K562 (cell line): ENCODE results near the gene CLIC1. TPM values are rescaled to one million over a fixed set of nuclear protein-coding genes. Genes with fewer than 3 reads are reported as not detected.
A peak's percentile ranks its signal among the peaks of the same experiment; 100 is the strongest.

ENCODE experiments used
- ATAC-seq: fragments of 200-7000 bp; cut with Tn5 transposase; 3 replicates; pipeline ENCODE4 v1.9.1; 2020; ENCODE audit warnings: moderate library complexity
- BruUV-seq: library from RNA; stranded (reverse); fragments of 400-500 nt; replicated peaks from 2 replicates; lab custom pipeline; 2021; lab: Mats Ljungman, UMichigan
- CTCF ChIA-PET: fragments of 300-600 bp; formaldehyde crosslinking; extraction: SDS; loops from one replicate; lab custom pipeline; 2021; ENCODE audit warnings: low intra/inter-chr PET ratio; lab: Yijun Ruan, JAX
- POLR2A ChIA-PET: fragments of 300-600, 350-650 bp; sonication (Branson Sonifier 250); formaldehyde crosslinking; extraction: SDS; loops from one replicate; lab custom pipeline; 2021; ENCODE audit warnings: antibody characterized with exemption, inconsistent platforms; lab: Yijun Ruan, JAX
- DNase-seq, 4 experiments: peaks; one replicate each; pipeline versions ENCODE4 v3.0.0 to v3.0.0-alpha.2; 2011 to 2018; ENCODE audit warnings: low spot score in 3 of 4, mixed read lengths in 3 of 4; ENCODE audit errors: extremely low read depth in 1 of 4
- FAIRE-seq: peaks from 2 replicates; lab custom pipeline; 2011; peaks lifted over from hg19 to GRCh38; lab: Jason Lieb, UNC
- H2AFZ ChIP-seq: 2 replicates; pipeline ENCODE4 v1.6.0; 2011; ENCODE audit warnings: low read depth, low read length, control low read depth, inconsistent platforms
- H3K27ac ChIP-seq: fragments of 200-600 bp; 3 replicates; pipeline ENCODE4 v1.8.0; 2011; ENCODE audit warnings: low read depth, mild to moderate bottlenecking, control low read depth, inconsistent platforms, low read length, moderate library complexity, mixed read lengths; ENCODE audit errors: extremely low read depth
- H3K27me3 ChIP-seq, 2 experiments: fragments of 300-600 bp in 1 of 2; 2 replicates in 1 of 2; 3 replicates in 1 of 2; pipeline versions ENCODE4 v1.6.0 to v1.8.0; 2011; ENCODE audit warnings: inconsistent platforms in 2 of 2, low read length in 2 of 2, mild to moderate bottlenecking in 1 of 2, mixed read lengths in 1 of 2, moderate library complexity in 1 of 2; ENCODE audit not compliant: control insufficient read depth in 2 of 2, insufficient read depth in 2 of 2
- H3K36me3 ChIP-seq: fragments of 300-600 bp; 3 replicates; pipeline ENCODE4 v1.8.0; 2011; ENCODE audit warnings: mild to moderate bottlenecking, low read length, inconsistent platforms; ENCODE audit not compliant: control insufficient read depth, insufficient read depth
- H3K4me1 ChIP-seq, 2 experiments: fragments of 200-600 bp in 1 of 2; replicated peaks in 1 of 2; 2 replicates in 1 of 2; 3 replicates in 1 of 2; pipeline versions ENCODE4 v1.5.1 to v1.8.0; 2011; ENCODE audit warnings: inconsistent platforms in 2 of 2, low read length in 2 of 2, mild to moderate bottlenecking in 1 of 2, mixed read lengths in 1 of 2, moderate library complexity in 1 of 2; ENCODE audit not compliant: control insufficient read depth in 2 of 2, insufficient read depth in 2 of 2
- H3K4me2 ChIP-seq: 2 replicates; pipeline ENCODE4 v1.6.1; 2011; ENCODE audit warnings: low read length, control low read depth, inconsistent platforms, mixed read lengths; ENCODE audit not compliant: insufficient read depth
- H3K4me3 ChIP-seq: fragments of 200-600 bp; sonication (generic), shearing (Covaris generic); 2 replicates; pipeline ENCODE4 v1.5.1; 2016; ENCODE audit warnings: control low read depth, inconsistent platforms
- H3K79me2 ChIP-seq: fragments of 200-600 bp; 3 replicates; pipeline ENCODE4 v1.8.0; 2011; ENCODE audit warnings: low read length, inconsistent platforms; ENCODE audit not compliant: control insufficient read depth, insufficient read depth
- H3K9ac ChIP-seq, 2 experiments: 2 replicates each; pipeline versions ENCODE4 v1.6.0 to v1.6.1; 2011; ENCODE audit warnings: low read depth in 2 of 2, low read length in 2 of 2, control low read depth in 1 of 2, inconsistent platforms in 1 of 2, mild to moderate bottlenecking in 1 of 2, mixed read lengths in 1 of 2; ENCODE audit not compliant: insufficient read depth in 1 of 2
- H3K9me1 ChIP-seq: one replicate; pipeline ENCODE4 v1.6.0; 2011; ENCODE audit warnings: inconsistent platforms, mild to moderate bottlenecking, low read length, moderate library complexity; ENCODE audit not compliant: control insufficient read depth, insufficient read depth
- H3K9me3 ChIP-seq: replicated peaks from 2 replicates; pipeline ENCODE4 v1.5.1; 2011; ENCODE audit warnings: low read depth, low read length, inconsistent platforms; ENCODE audit not compliant: control insufficient read depth, insufficient read depth
- H4K20me1 ChIP-seq: replicated peaks from 2 replicates; pipeline ENCODE4 v1.6.1; 2011; ENCODE audit warnings: low read length, inconsistent platforms, mixed read lengths; ENCODE audit not compliant: control insufficient read depth, insufficient read depth
- BRCA1 ChIP-seq, 2 experiments: fragments of 450-650 bp in 1 of 2; sonication (generic) in 1 of 2; formaldehyde crosslinking in 1 of 2; IDR thresholded peaks; 2 replicates each; pipeline versions ENCODE4 v1.5.0 to v1.6.1; 2017 to 2020; ENCODE audit warnings: mild to moderate bottlenecking in 1 of 2, missing genetic modification reagents in 1 of 2
- WGBS: fragments of 100-300 bp; shearing (Covaris generic); methylation state at CpG from one replicate; pipeline ENCODE4 v1.1.6; 2016; ENCODE audit warnings: low coverage, mixed read lengths; ENCODE audit not compliant: insufficient coverage; ENCODE audit errors: missing lambda C conversion rate; 5-methylcytosine and 5-hydroxymethylcytosine counted together
- in situ Hi-C: fragments of 300-500 bp; cut with MboI; formaldehyde crosslinking; loops from 4 replicates; pipeline ENCODE4 v1.15.0; 2018; ENCODE audit warnings: inconsistent platforms, mixed read lengths
- intact Hi-C: fragments of 100-400 bp; cut with micrococcal nuclease; formaldehyde crosslinking; loops from 2 replicates; pipeline ENCODE4 v1.14.2; 2022
- polyA plus RNA-seq, 8 experiments: library from polyadenylated mRNA; depleted of rRNA in 4 of 8; stranded (reverse) in 5 of 8; unstranded in 3 of 8; fragments of >200 nt; fragmentation: Nextera tagmentation in 2 of 8; fragmentation: Illumina TruSeq in 1 of 8; extraction: Ambion mirVana in 2 of 8; extraction: Trizol in 1 of 8; gene quantifications; 2 replicates each; pipeline versions ENCODE4 v1.2.1 to v1.2.3, GENCODE V29; 2011 to 2014; ENCODE audit warnings: inconsistent platforms in 1 of 8, missing spikeins in 1 of 8
- total RNA-seq, 7 experiments: library from RNA; depleted of rRNA in 6 of 7; stranded (reverse); fragments of >200 nt in 6 of 7; fragmentation: Illumina TruSeq in 2 of 7; extraction: Trizol in 2 of 7; gene quantifications; 2 replicates each; pipeline versions ENCODE4 v1.2.1 to v1.2.3, GENCODE V29; 2011 to 2021; ENCODE audit warnings: low replicate concordance in 1 of 7
- TF ChIP-seq, protein P1 (sequence below), 3 experiments: IDR thresholded peaks in 2 of 3; conservative IDR thresholded peaks in 1 of 3; 2 replicates each; pipeline ENCODE4 v1.5.1; 2011 to 2012; ENCODE audit warnings: low read length in 3 of 3, mild to moderate bottlenecking in 3 of 3, control low read depth in 2 of 3, improper control_type of control experiment in 1 of 3, inconsistent platforms in 1 of 3, low read depth in 1 of 3, mixed read lengths in 1 of 3, moderate library complexity in 1 of 3; ENCODE audit not compliant: insufficient read depth in 2 of 3

Gene CLIC1
- total and polyA plus RNA-seq, 9 of the 15 experiments (the other 6 are each of a cell fraction or from before 2014, with no cell fraction given): 1,267 to 2,419 (median 1,808) TPM

DNA sequence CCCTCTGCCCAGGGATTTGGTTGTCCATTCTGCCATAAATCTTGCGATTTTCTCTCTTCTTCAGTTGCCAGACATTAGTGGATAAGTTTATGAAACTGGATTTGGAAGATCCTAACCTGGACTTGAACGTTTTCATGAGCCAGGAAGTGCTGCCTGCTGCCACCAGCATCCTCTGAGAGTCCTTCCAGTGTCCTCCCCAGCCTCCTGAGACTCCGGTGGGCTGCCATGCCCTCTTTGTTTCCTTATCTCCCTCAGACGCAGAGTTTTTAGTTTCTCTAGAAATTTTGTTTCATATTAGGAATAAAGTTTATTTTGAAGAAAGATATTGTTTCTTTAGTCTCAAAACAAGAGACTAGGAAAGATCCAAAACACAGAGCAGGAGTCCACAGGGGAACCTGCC is 26.0 kb upstream of the CLIC1 start, which contains the start of gene SAPCD1:
SAPCD1 (plus strand) TSS at position 301 of the 400 bp plus-strand sequence. CDS start 399 bp downstream, outside the sequence.
- ATAC-seq (no peak), FAIRE-seq (no peak), DNase-seq (no peak)
- Histone ChIP-seq H3K36me3 (peaks cover 63% of the 10 kb centered on the region), H3K9me3 (no peaks in the 10 kb centered on the region), H3K27me3 (no peaks in the 10 kb centered on the region), H3K27ac (no peak within 1 kb of the TSS), H2AFZ (no peak within 1 kb of the TSS), H3K4me3 (no peak within 1 kb of the TSS), H3K79me2 (no peaks in the 10 kb centered on the region), H3K4me1 (peaks cover 0 to 20% of the 10 kb centered on the region in 2 experiments; a peak in 3 of 5 replicates), H4K20me1 (no peaks in the 10 kb centered on the region), H3K4me2 (no peak within 1 kb of the TSS), H3K9ac (peak within 1 kb of the TSS in 1 of 2 experiments; percentile 40; a peak in 2 of 4 replicates), H3K9me1 (no peaks in the 10 kb centered on the region)
- intact Hi-C loops (no loop called here), in situ Hi-C loops (no loop called here)
- POLR2A ChIA-PET: interaction anchor here (0.8 to 4.6 kb wide), 8 partner anchors 10 to 65 kb away, joined by 3 to 29 read pairs (median 4); partner anchors contain the start of genes CLIC1, HSPA1B, MSH5 and VARS1
- TF ChIP-seq, protein P1, sequence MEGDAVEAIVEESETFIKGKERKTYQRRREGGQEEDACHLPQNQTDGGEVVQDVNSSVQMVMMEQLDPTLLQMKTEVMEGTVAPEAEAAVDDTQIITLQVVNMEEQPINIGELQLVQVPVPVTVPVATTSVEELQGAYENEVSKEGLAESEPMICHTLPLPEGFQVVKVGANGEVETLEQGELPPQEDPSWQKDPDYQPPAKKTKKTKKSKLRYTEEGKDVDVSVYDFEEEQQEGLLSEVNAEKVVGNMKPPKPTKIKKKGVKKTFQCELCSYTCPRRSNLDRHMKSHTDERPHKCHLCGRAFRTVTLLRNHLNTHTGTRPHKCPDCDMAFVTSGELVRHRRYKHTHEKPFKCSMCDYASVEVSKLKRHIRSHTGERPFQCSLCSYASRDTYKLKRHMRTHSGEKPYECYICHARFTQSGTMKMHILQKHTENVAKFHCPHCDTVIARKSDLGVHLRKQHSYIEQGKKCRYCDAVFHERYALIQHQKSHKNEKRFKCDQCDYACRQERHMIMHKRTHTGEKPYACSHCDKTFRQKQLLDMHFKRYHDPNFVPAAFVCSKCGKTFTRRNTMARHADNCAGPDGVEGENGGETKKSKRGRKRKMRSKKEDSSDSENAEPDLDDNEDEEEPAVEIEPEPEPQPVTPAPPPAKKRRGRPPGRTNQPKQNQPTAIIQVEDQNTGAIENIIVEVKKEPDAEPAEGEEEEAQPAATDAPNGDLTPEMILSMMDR (IDR thresholded peaks at IDR 0.05 in 2 of 3, conservative IDR thresholded peaks at IDR 0.05 in 1 of 3; ENCODE audit: insufficient read depth in 2 of 3, low read depth in 1 of 3, low read length in 3 of 3): no peak
- TF ChIP-seq BRCA1 (IDR thresholded peaks at IDR 0.05) (no peak), BRCA1 (CRISPR knock-in tag; IDR thresholded peaks at IDR 0.05) (0 out of 2 replicates have a peak, but pooled peaks have one; percentile 29)
- BruUV-seq: no TSS peak
- CTCF ChIA-PET: no interaction called here
- WGBS: 52% methylated on average over 4 of the region's 4 CpGs
